Measurements from ENCODE around the gene TGFBR3. TPM values are rescaled to one million over a fixed set of nuclear protein-coding genes. Genes with fewer than 3 reads are reported as not detected.

The TGFBR3 gene
- total RNA-seq, 1 experiment from 2014 or later = 2.4 TPM

GRCh38 chr1:91759076-91759475, 126.9 kb downstream of the TGFBR3 start:
- Histone ChIP-seq H3K18ac (ENCODE audit: insufficient read length, low read depth, low read length) (no peak overlapping the region), H3K23ac (ENCODE audit: insufficient read length, low read depth, low read length) (no peak overlapping the region), H3K14ac (ENCODE audit: insufficient read depth, low read length) (no peak overlapping the region), H3K27me3 (ENCODE audit: insufficient read depth, low read length) (no peaks in the 10 kb centered on the region), H4K91ac (ENCODE audit: insufficient read length, low read depth, low read length) (no peak overlapping the region), H3K4me2 (ENCODE audit: insufficient read depth, insufficient read length, low read length) (no peak overlapping the region), H2BK5ac (ENCODE audit: insufficient read length, low read length) (no peak overlapping the region), H3K4ac (ENCODE audit: low read depth, low read length) (no peak overlapping the region), H3K9me3 (ENCODE audit: control insufficient read depth, low read depth, low read length) (no peaks in the 10 kb centered on the region), H3K79me2 (ENCODE audit: insufficient read depth, low read length) (no peaks in the 10 kb centered on the region), H3K79me1 (ENCODE audit: insufficient read depth, low read depth, low read length, poor library complexity, severe bottlenecking) (no peaks in the 10 kb centered on the region), H2AK5ac (ENCODE audit: insufficient read length, low read length) (no peak overlapping the region), H3K27ac (ENCODE audit: insufficient read length, low read depth, low read length) (no peak overlapping the region), H3K9ac (ENCODE audit: extremely low read depth, insufficient read length, low read length) (no peak overlapping the region), H4K20me1 (ENCODE audit: control insufficient read depth, insufficient read depth, insufficient read length) (no peaks in the 10 kb centered on the region), H2BK15ac (ENCODE audit: low read depth, low read length) (no peak overlapping the region), H2BK120ac (ENCODE audit: low read depth, low read length, poor library complexity, severe bottlenecking) (no peak overlapping the region), H4K8ac (replicated peaks; ENCODE audit: insufficient read length, low read depth, low read length) (no peak overlapping the region), H3K4me1 (ENCODE audit: insufficient read depth, low read length) (no peaks in the 10 kb centered on the region), H4K5ac (ENCODE audit: insufficient read length, low read depth, low read length) (no peak overlapping the region), H3T11ph (ENCODE audit: low read length) (no peak overlapping the region), H2BK20ac (ENCODE audit: low read depth, low read length, poor library complexity, severe bottlenecking) (no peak overlapping the region), H2AFZ (ENCODE audit: low read length) (no peak overlapping the region), H3K56ac (ENCODE audit: insufficient read length, low read depth, low read length) (no peak overlapping the region), H3K23me2 (ENCODE audit: insufficient read length, low read depth, low read length, poor library complexity, severe bottlenecking) (no peaks in the 10 kb centered on the region), H2BK12ac (ENCODE audit: insufficient read length, low read depth, low read length) (no peak overlapping the region)
- no peak for TF ChIP-seq CTCF (conservative IDR thresholded peaks at IDR 0.05)
- WGBS (ENCODE audit: extremely low coverage, insufficient read length, low lambda C conversion rate) = no CpG with 5 or more reads among the region's 2 CpGs
- DNase-seq = no peak
- H3K27ac Mint-ChIP-seq = no peak overlapping the region
- H3K27me3 Mint-ChIP-seq (ENCODE audit: low read depth) = no peaks in the 10 kb centered on the region
- H3K9me3 Mint-ChIP-seq = no peaks in the 10 kb centered on the region
- peaks cover 8 to 18% of the 10 kb centered on the region in 2 experiments for H3K4me1 Mint-ChIP-seq
- H3K36me3 Mint-ChIP-seq (ENCODE audit: insufficient read depth in 1 of 3, low read depth in 3 of 3) = no peaks in the 10 kb centered on the region
- H3K4me3 Mint-ChIP-seq = no peak overlapping the region
